SK-N-SH (cell line): ENCODE results near the gene DPF3. TPM values are rescaled to one million over a fixed set of nuclear protein-coding genes. Genes with fewer than 3 reads are reported as not detected.

ENCODE experiments used
- CTCF ChIA-PET: fragments of 300-600, 350-600 bp; formaldehyde crosslinking; extraction: SDS; loops from one replicate; lab custom pipeline; 2021; lab: Yijun Ruan, JAX
- POLR2A ChIA-PET: fragments of 350-600 bp; sonication (Branson Sonifier 250); formaldehyde crosslinking; extraction: SDS; loops from one replicate; lab custom pipeline; 2020; ENCODE audit warnings: antibody characterized with exemption, inconsistent platforms; lab: Yijun Ruan, JAX
- DNase-seq: peaks from one replicate; pipeline ENCODE4 v3.0.0; 2012
- H2AFZ ChIP-seq: fragments of 200-600 bp; sonication (generic); 2 replicates; pipeline ENCODE4 v1.8.1; 2016; ENCODE audit warnings: antibody characterized with exemption, mild to moderate bottlenecking, low read depth
- H3F3A ChIP-seq: fragments of 200-600 bp; sonication (generic); replicated peaks from 2 replicates; pipeline ENCODE3; 2016; ENCODE audit warnings: antibody characterized with exemption, mild to moderate bottlenecking; ENCODE audit not compliant: insufficient read depth
- H3K27ac ChIP-seq, 2 experiments: fragments of 200-500 bp in 1 of 2; fragments of 200-600 bp in 1 of 2; sonication (Bioruptor generic) in 1 of 2; sonication (generic), shearing (Covaris generic) in 1 of 2; 2 replicates each; pipeline versions ENCODE4 v1.5.1 to v1.6.1; 2014 to 2016; ENCODE audit warnings: low read depth in 2 of 2, inconsistent platforms in 1 of 2, low read length in 1 of 2, mild to moderate bottlenecking in 1 of 2, mixed read lengths in 1 of 2
- H3K27me3 ChIP-seq: fragments of 200-600 bp; sonication (generic), shearing (Covaris generic); 2 replicates; pipeline ENCODE4 v1.6.1; 2016; ENCODE audit warnings: mixed run types; ENCODE audit not compliant: insufficient read depth
- H3K36me3 ChIP-seq, 2 experiments: fragments of 200-500 bp in 1 of 2; fragments of 200-600 bp in 1 of 2; sonication (Bioruptor generic) in 1 of 2; sonication (generic) in 1 of 2; replicated peaks in 1 of 2; 2 replicates each; pipeline versions ENCODE3 to v1.5.1; 2014 to 2016; ENCODE audit warnings: low read length in 1 of 2, mild to moderate bottlenecking in 1 of 2; ENCODE audit not compliant: insufficient read depth in 2 of 2, control insufficient read depth in 1 of 2
- H3K4me1 ChIP-seq, 2 experiments: fragments of 200-500 bp in 1 of 2; fragments of 200-600 bp in 1 of 2; sonication (Bioruptor generic) in 1 of 2; sonication (generic), shearing (Covaris generic) in 1 of 2; 2 replicates each; pipeline versions ENCODE4 v1.5.1 to v1.6.1; 2014 to 2016; ENCODE audit warnings: low read depth in 1 of 2, low read length in 1 of 2, mixed run types in 1 of 2; ENCODE audit not compliant: insufficient read depth in 2 of 2, control insufficient read depth in 1 of 2
- H3K4me2 ChIP-seq: fragments of 200-600 bp; sonication (generic), shearing (Covaris generic); 2 replicates; pipeline ENCODE4 v1.6.1; 2017; ENCODE audit warnings: mixed run types
- H3K4me3 ChIP-seq, 2 experiments: fragments of 200-500 bp in 1 of 2; fragments of 200-600 bp in 1 of 2; sonication (Bioruptor generic) in 1 of 2; sonication (generic), shearing (Covaris generic) in 1 of 2; 2 replicates each; pipeline versions ENCODE4 v1.5.1 to v1.8.1; 2014 to 2016; ENCODE audit warnings: low read depth in 2 of 2, inconsistent platforms in 1 of 2, low read length in 1 of 2, mild to moderate bottlenecking in 1 of 2, mixed read lengths in 1 of 2, moderate library complexity in 1 of 2
- H3K79me2 ChIP-seq: fragments of 200-600 bp; sonication (generic); 2 replicates; pipeline ENCODE4 v1.8.1; 2017; ENCODE audit warnings: mild to moderate bottlenecking; ENCODE audit not compliant: insufficient read depth
- H3K9ac ChIP-seq: fragments of 200-600 bp; sonication (generic); 2 replicates; pipeline ENCODE4 v1.6.1; 2017; ENCODE audit warnings: mixed run types
- H3K9me2 ChIP-seq: fragments of 200-600 bp; sonication (generic); 2 replicates; pipeline ENCODE4 v1.6.1; 2017; ENCODE audit warnings: mixed run types
- H3K9me3 ChIP-seq: fragments of 200-600 bp; sonication (generic); 2 replicates; pipeline ENCODE4 v1.6.1; 2017; ENCODE audit warnings: mixed run types, mild to moderate bottlenecking, moderate library complexity
- H4K20me1 ChIP-seq: fragments of 200-600 bp; sonication (generic); 2 replicates; pipeline ENCODE4 v1.6.1; 2017; ENCODE audit warnings: mild to moderate bottlenecking, mixed run types; ENCODE audit not compliant: insufficient read depth
- CTCF ChIP-seq: fragments of 200-600 bp; sonication (generic); IDR thresholded peaks from 2 replicates; pipeline ENCODE4 v1.6.1; 2017; ENCODE audit warnings: antibody characterized with exemption, mild to moderate bottlenecking, moderate library complexity
- ELF1 ChIP-seq: IDR thresholded peaks from 2 replicates; pipeline ENCODE4 v1.4.0; 2012
- EP300 ChIP-seq, 2 experiments: IDR thresholded peaks; 2 replicates each; pipeline versions ENCODE4 v1.4.0 to v1.6.1; 2012; ENCODE audit warnings: borderline replicate concordance in 1 of 2, low read depth in 1 of 2, low read length in 1 of 2
- EZH2phosphoT487 ChIP-seq: fragments of 200-600 bp; sonication (generic); IDR thresholded peaks from 2 replicates; pipeline ENCODE4 v1.6.1; 2017; ENCODE audit warnings: low read depth, mixed run types, mild to moderate bottlenecking, antibody characterized with exemption, moderate library complexity, borderline replicate concordance
- FOSL2 ChIP-seq: IDR thresholded peaks from 2 replicates; pipeline ENCODE4 v1.4.0; 2012; ENCODE audit warnings: low read depth, mild to moderate bottlenecking, moderate library complexity, borderline replicate concordance
- FOXJ3 ChIP-seq: sonication (generic); formaldehyde crosslinking; IDR thresholded peaks from 2 replicates; pipeline ENCODE4 v1.5.1; 2020; ENCODE audit warnings: mild to moderate bottlenecking, missing genetic modification reagents
- FOXM1 ChIP-seq: IDR thresholded peaks from 2 replicates; pipeline ENCODE4 v1.4.0; 2012; ENCODE audit warnings: low read depth, mild to moderate bottlenecking
- GABPA ChIP-seq: IDR thresholded peaks from 2 replicates; pipeline ENCODE4 v1.4.0; 2012; ENCODE audit warnings: low read depth, mild to moderate bottlenecking
- GATA2 ChIP-seq: sonication (generic); formaldehyde crosslinking; IDR thresholded peaks from 2 replicates; pipeline ENCODE4 v1.5.0; 2020; ENCODE audit warnings: mild to moderate bottlenecking, missing genetic modification reagents
- JUND ChIP-seq: IDR thresholded peaks from 2 replicates; pipeline ENCODE4 v1.4.0; 2012
- MEF2A ChIP-seq: IDR thresholded peaks from 2 replicates; pipeline ENCODE4 v1.4.0; 2012; ENCODE audit warnings: low read depth, borderline replicate concordance
- POLR2AphosphoS5 ChIP-seq: IDR thresholded peaks from 2 replicates; pipeline ENCODE4 v1.6.1; 2012; ENCODE audit warnings: low read depth, low read length
- RAD21 ChIP-seq: IDR thresholded peaks from 2 replicates; pipeline ENCODE4 v1.6.1; 2012; ENCODE audit warnings: mild to moderate bottlenecking, low read length
- RCOR1 ChIP-seq: fragments of 150-350 bp; IDR thresholded peaks from 2 replicates; pipeline ENCODE4 v1.6.1; 2017; ENCODE audit warnings: antibody characterized with exemption, low read length
- RFX5 ChIP-seq: IDR thresholded peaks from 2 replicates; pipeline ENCODE4 v1.6.1; 2012; ENCODE audit warnings: mild to moderate bottlenecking, improper control_type of control experiment, low read length
- SMC3 ChIP-seq: IDR thresholded peaks from 2 replicates; pipeline ENCODE4 v1.6.1; 2012; ENCODE audit warnings: low read depth, low read length, improper control_type of control experiment
- TCF12 ChIP-seq: IDR thresholded peaks from 2 replicates; pipeline ENCODE4 v1.4.0; 2012
- TEAD4 ChIP-seq: IDR thresholded peaks from 2 replicates; pipeline ENCODE4 v1.4.0; 2012; ENCODE audit warnings: mild to moderate bottlenecking, borderline replicate concordance; ENCODE audit not compliant: insufficient read depth
- USF1 ChIP-seq: IDR thresholded peaks from 2 replicates; pipeline ENCODE4 v1.4.0; 2012; ENCODE audit warnings: low read depth, borderline replicate concordance
- ZBTB33 ChIP-seq: IDR thresholded peaks from 2 replicates; pipeline ENCODE4 v1.4.0; 2012; ENCODE audit warnings: low read depth, borderline replicate concordance
- WGBS: methylation state at CpG from one replicate; pipeline ENCODE4 v1.1.6; 2017; ENCODE audit warnings: low lambda C conversion rate; 5-methylcytosine and 5-hydroxymethylcytosine counted together
- polyA plus RNA-seq, 3 experiments: library from polyadenylated mRNA; depleted of rRNA; stranded (reverse); fragments of >200 nt; gene quantifications; 2 replicates each; pipeline ENCODE4 v1.2.3, GENCODE V29; 2012

DPF3 gene
- polyA plus RNA-seq, 1 of the 3 experiments (the other 2 are of a cell fraction): 2.8 TPM

GRCh38 chr14:72709916-72710611 is 183.8 kb downstream of the DPF3 start:
- Histone ChIP-seq H4K20me1 (no peaks in the 10 kb centered on the region), H3K79me2 (no peaks in the 10 kb centered on the region), H3K27me3 (no peaks in the 10 kb centered on the region), H3K9me3 (no peaks in the 10 kb centered on the region), H3K9ac (no peak overlapping the region), H3K9me2 (no peaks in the 10 kb centered on the region), H3K4me3 (no peak overlapping the region), H2AFZ (no peak overlapping the region), H3K36me3 (no peaks in the 10 kb centered on the region), H3K4me2 (no peak overlapping the region), H3K27ac (no peak overlapping the region), H3K4me1 (no peaks in the 10 kb centered on the region), H3F3A (no peaks in the 10 kb centered on the region)
- POLR2A ChIA-PET: no interaction called here
- no peak for DNase-seq
- 77% methylated on average over 7 of the region's 7 CpGs for WGBS
- TF ChIP-seq GATA2 (CRISPR knock-in tag) (no peak), POLR2AphosphoS5 (no peak), GABPA (no peak), MEF2A (no peak), EP300 (IDR thresholded peaks at IDR 0.05; ENCODE audit: borderline replicate concordance in 1 of 2, low read depth in 1 of 2, low read length in 1 of 2) (no peak), RCOR1 (no peak), FOXM1 (no peak), FOSL2 (no peak), USF1 (no peak), SMC3 (no peak), ELF1 (no peak), CTCF (no peak), JUND (no peak), EZH2phosphoT487 (no peak), FOXJ3 (CRISPR knock-in tag) (no peak), ZBTB33 (no peak), TCF12 (no peak), RFX5 (no peak), TEAD4 (no peak), RAD21 (no peak)
- CTCF ChIA-PET: no interaction called here
